Activated T-cell treated with anti-CD3 and anti-CD28 coated beads, Interleukin-2, amount 50 U/mL, for 72 hours (primary cell): ENCODE results near the gene ESD. TPM values are rescaled to one million over a fixed set of nuclear protein-coding genes. Genes with fewer than 3 reads are reported as not detected.

Source experiments
- ATAC-seq, 2 donors: fragments of 150-1000 bp; cut with Tn5 transposase; replicated peaks in 1 of 2; 2 replicates each; pipeline ENCODE4 v1.10.0; 2021; ENCODE audit warnings: moderate library complexity in 2 of 2, mild to moderate bottlenecking in 1 of 2
- DNase-seq, 2 donors: peaks; one replicate each; pipeline ENCODE4 v3.0.0; 2021 to 2022; ENCODE audit warnings: mixed read lengths in 1 of 2
- H3K27ac Mint-ChIP-seq: one replicate; pipeline ENCODE4 v1.8.0; 2022; ENCODE audit warnings: mild to moderate bottlenecking, moderate library complexity, mixed read lengths
- H3K27me3 Mint-ChIP-seq: one replicate; pipeline ENCODE4 v1.8.0; 2022; ENCODE audit warnings: low read depth, mixed read lengths
- H3K36me3 Mint-ChIP-seq, 2 donors: one replicate each; pipeline ENCODE4 v1.8.0; 2022; ENCODE audit warnings: mixed read lengths in 2 of 2, mild to moderate bottlenecking in 1 of 2; ENCODE audit not compliant: insufficient read depth in 2 of 2
- H3K4me1 Mint-ChIP-seq: one replicate; pipeline ENCODE4 v1.8.0; 2022; ENCODE audit warnings: low read depth, mixed read lengths
- H3K4me3 Mint-ChIP-seq, 2 donors: one replicate each; pipeline ENCODE4 v1.8.0; 2022; ENCODE audit warnings: mild to moderate bottlenecking in 2 of 2, mixed read lengths in 2 of 2, moderate library complexity in 2 of 2
- H3K9me3 Mint-ChIP-seq, 2 donors: one replicate each; pipeline ENCODE4 v1.8.0; 2022; ENCODE audit warnings: mixed read lengths in 2 of 2
- total RNA-seq, 2 donors: library from RNA; stranded (reverse); gene quantifications; one replicate each; pipeline ENCODE4 v1.2.3, GENCODE V29; 2022

ESD gene
- total RNA-seq, 2 donors from 2014 or later: 92.4 to 122 TPM

DNA sequence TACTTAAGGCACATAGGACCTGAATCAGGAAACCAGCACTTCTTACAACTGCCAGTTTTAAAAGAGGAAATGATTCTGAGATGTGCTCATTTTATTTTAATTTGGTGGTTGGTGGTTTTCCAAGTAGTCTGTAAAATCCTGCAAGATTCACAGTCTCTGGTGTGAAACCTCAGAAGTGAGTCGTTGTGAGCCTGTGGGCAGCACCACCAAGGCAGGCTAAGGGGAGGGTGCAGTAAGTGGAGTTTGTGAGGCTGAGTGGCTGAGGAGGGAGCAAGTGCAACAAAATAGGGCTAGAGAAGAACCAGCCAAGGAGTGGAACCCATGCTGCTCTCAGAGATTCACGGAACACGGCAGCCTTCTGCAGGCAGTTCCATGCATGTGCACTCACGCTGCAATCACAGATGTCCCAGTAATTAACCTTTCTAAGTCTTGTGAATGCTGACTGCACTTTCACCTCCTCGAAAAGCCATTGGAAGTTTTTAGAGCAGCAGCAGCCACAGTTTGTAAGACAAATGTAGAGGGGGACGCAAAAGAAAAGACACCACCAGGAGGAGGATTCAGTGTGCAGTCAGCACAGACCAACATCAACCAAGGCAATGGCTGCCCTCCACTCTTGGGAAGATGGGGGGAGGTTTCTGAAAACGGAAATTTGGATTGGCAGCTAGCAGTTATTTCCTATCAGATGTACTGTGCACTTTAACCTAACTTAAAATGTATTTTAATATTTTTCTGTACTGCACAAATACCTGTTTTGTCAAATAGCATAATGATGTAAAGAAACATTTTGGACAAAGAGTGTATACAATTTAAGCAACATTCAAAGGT, 44.9 kb downstream of the ESD start:
- Mint-ChIP-seq H3K27me3 (peaks cover under 1% of the 10 kb centered on the region), H3K36me3 (peaks cover 0 to 4% of the 10 kb centered on the region in 2 donors), H3K4me1 (peaks cover 12% of the 10 kb centered on the region), H3K4me3 (peak overlapping the region; percentile 2 to 46), H3K9me3 (no peaks in the 10 kb centered on the region), H3K27ac (peak overlapping the region; percentile 1)
- DNase-seq (peak; percentile 49 to 67), ATAC-seq (peak; percentile 97)

DNA sequence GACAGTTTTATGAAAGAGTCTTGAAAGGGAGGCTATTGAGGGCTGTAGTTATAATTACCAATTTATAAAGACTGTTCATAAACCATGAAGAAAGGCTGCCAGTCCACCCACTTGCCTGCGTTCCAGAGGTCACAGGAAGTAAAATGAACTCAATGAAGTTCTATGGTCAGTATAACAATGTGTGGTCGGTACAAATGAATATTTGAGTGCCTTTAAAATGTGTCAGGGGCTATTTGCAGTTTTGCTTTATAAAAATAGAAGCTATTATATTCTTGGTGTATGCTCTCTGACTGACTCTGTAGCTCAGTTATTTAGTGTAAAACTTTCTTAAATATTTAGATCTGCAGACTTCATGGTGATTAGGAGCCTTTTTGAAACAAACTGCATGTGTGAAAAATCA, 47.0 kb downstream of the ESD start:
- H3K27ac Mint-ChIP-seq: no peak overlapping the region
- H3K4me1 Mint-ChIP-seq: peaks cover 12% of the 10 kb centered on the region
- ATAC-seq (no peak), DNase-seq (no peak)
- no peak overlapping the region for H3K4me3 Mint-ChIP-seq
- no peaks in the 10 kb centered on the region for H3K9me3 Mint-ChIP-seq
- H3K27me3 Mint-ChIP-seq: no peaks in the 10 kb centered on the region
- peaks cover 0 to 4% of the 10 kb centered on the region in 2 donors for H3K36me3 Mint-ChIP-seq

DNA sequence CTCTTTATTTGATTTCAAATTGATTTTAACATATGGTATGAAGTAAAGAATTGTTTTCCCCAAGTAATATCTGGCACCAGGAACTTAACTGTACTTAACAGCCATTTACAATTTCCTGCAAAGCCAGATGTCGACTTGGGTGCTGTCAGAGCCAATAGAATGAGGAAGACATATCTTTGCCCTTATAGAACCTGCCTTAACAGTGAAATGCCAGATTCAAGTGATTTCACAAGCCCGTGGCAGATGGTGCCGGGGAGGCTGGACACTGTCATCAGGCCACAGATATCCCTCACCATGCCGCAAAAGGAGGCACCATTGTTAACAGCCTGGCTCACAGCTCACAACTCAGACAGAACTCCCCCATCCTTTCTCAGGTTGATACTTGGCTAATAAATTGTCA, 48.7 kb downstream of the ESD start:
- Mint-ChIP-seq H3K4me1 (peaks cover 12% of the 10 kb centered on the region), H3K27ac (no peak overlapping the region), H3K4me3 (no peak overlapping the region), H3K9me3 (no peaks in the 10 kb centered on the region), H3K36me3 (peaks cover 0 to 4% of the 10 kb centered on the region in 2 donors), H3K27me3 (no peaks in the 10 kb centered on the region)
- no peak for ATAC-seq
- no peak for DNase-seq

DNA sequence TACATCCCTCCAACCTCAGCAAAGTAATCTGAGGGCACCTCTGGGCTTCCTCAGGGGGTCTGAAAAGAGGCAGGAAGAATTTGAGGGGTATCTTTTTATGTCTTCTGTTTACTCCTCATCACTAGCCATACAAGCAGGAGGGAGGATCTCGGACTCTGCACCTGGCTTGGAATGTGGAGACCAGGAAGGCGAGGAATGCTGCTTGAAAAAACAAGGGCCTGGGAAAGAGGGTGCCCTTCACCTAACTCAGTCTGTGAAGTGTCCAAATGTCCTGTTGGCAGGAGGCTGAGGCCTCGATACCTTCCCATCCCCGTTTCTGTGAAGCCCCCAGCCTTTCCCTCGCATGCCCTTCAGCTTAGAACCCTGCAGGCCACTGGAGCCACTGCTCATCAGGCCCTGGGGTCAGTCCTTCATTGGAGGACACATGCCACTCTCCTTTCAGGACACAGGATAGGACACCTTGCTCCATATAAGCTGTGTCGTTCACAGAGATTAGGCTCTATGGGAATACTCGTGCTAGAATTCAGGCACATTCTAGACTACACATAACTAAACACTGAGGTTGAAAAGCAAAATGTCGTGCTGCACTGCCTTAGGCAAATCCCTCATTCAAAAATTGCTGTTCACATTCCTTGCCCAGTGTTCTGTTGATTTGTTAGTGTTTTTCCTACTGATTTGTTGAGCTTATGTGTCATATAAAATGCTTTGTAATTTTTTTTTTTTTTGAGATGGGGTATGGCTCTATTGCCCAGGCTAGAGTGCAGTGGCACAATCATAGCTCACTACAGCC, 49.7 kb downstream of the ESD start:
- Mint-ChIP-seq H3K36me3 (peaks cover 0 to 4% of the 10 kb centered on the region in 2 donors), H3K27me3 (no peaks in the 10 kb centered on the region), H3K4me3 (no peak overlapping the region), H3K9me3 (no peaks in the 10 kb centered on the region), H3K27ac (no peak overlapping the region), H3K4me1 (peaks cover 12% of the 10 kb centered on the region)
- DNase-seq (no peak), ATAC-seq (no peak)

DNA sequence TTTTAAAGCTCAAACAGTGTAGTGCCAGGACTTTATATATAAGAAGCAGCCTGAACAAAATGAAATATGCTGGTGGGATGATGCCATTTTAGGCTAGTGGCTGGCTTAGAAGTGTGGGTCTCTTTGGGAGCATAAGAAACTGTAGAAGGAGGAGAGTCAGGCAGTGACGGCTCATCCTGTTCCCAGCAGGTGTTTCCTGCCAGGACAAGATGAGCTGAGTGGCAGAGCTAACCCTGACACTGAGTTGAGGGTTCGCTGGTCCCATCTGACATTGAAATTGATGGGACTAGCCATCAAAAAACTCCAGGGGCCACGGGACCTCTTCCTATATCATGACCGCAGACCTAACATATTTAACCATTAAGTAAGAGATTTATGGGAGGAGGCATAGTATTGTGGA, 51.3 kb downstream of the ESD start:
- H3K4me1 Mint-ChIP-seq: no peaks in the 10 kb centered on the region
- peaks cover 0 to 5% of the 10 kb centered on the region in 2 donors for H3K36me3 Mint-ChIP-seq
- DNase-seq (no peak), ATAC-seq (no peak)
- H3K27ac Mint-ChIP-seq: no peak overlapping the region
- no peak overlapping the region for H3K4me3 Mint-ChIP-seq
- H3K27me3 Mint-ChIP-seq: no peaks in the 10 kb centered on the region
- no peaks in the 10 kb centered on the region for H3K9me3 Mint-ChIP-seq

DNA sequence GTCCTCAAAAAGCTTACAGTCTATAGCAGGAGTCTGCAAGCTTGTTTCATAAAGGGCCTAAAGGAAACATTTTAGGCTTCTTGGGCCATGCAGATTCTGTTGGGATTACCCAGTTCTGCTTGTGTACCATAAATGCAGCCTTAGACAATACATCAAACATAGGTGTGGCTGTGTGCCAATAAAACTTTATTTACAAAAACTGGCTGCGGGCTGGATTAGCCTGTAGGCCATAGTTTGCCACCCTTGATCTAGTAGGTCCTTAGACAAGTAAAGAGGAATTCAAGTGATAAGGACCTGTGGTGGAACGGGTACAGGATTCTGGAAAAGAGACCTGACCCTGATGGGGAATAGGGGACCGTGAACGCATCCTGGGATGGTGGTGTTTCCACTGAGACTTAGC, 51.9 kb downstream of the ESD start:
- no peak overlapping the region for H3K4me3 Mint-ChIP-seq
- no peak overlapping the region for H3K27ac Mint-ChIP-seq
- H3K4me1 Mint-ChIP-seq: no peaks in the 10 kb centered on the region
- H3K36me3 Mint-ChIP-seq: peaks cover 0 to 5% of the 10 kb centered on the region in 2 donors
- no peaks in the 10 kb centered on the region for H3K9me3 Mint-ChIP-seq
- DNase-seq: no peak
- no peaks in the 10 kb centered on the region for H3K27me3 Mint-ChIP-seq
- no peak for ATAC-seq

DNA sequence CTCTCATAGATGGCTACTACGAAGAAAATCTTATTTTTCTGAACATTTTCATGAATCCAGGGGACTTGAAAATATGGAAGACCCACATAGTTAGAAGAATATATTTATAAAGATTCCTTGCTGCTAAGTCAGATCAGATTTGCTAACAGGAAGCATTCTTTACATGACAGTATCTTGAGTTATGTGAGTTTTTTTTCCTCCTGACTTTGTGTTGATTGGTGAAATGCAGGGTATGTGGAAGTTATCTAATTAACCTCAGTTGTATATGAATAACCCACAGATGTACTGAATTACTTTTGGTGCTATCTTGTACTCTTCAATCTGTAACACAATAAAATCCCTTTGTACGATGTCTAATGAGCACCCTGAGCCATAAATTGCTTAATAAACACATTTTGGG, 53.8 kb downstream of the ESD start:
- Mint-ChIP-seq H3K4me1 (no peaks in the 10 kb centered on the region), H3K27me3 (no peaks in the 10 kb centered on the region), H3K27ac (no peak overlapping the region), H3K4me3 (no peak overlapping the region), H3K36me3 (peaks cover 0 to 5% of the 10 kb centered on the region in 2 donors), H3K9me3 (no peaks in the 10 kb centered on the region)
- ATAC-seq (no peak), DNase-seq (no peak)

DNA sequence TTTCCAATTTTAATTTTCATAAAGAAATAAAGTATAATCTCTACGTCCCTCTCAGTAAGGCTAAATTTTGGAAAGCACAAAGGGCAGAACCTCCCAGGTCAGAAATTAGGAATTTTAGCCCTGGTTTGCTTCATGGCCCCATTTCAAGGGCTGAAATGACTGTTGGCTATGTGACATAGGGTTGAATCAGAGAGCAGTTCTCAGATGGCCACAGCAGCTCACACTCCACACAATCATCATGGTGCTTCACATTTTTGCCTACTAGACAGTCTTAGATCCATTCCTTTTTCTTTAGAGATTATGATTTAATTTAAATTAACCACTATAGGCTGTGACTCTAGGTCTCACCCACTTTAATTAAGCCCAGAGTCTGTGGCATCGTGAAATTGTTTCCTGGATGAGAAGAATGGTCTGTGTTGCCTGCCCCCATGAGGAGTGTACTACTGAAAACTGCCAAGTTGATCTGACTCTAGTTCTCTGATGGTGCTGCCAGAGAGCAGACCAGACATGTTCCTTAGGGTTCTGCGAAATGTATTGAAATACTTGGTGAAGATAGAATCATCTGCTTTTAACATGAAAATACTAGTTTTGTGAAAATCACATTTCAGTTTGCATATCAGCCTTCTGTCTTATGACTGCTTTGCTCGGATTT, 57.4 kb downstream of the ESD start:
- Mint-ChIP-seq H3K9me3 (no peaks in the 10 kb centered on the region), H3K27ac (no peak overlapping the region), H3K4me3 (no peak overlapping the region), H3K36me3 (peaks cover 0 to 6% of the 10 kb centered on the region in 2 donors), H3K27me3 (no peaks in the 10 kb centered on the region), H3K4me1 (no peaks in the 10 kb centered on the region)
- no peak for ATAC-seq
- DNase-seq: no peak

DNA sequence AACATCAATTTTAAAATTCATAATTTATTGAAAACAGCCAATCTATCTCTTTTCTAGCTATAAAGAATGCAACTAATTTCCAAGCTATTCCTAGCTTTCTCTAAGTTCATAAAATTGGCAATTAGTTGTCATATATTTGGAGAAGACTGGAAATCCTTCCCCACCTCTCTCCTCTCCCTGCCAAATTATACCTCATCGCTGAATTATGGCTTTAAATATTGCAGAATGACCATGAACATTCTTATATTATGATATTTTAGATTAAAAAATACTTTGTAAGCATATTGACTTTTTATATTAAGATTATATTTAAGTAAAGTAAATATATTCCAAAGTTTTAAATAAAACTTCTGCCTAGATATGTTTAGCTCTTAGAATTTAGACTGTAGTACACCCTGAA, 58.2 kb downstream of the ESD start:
- no peaks in the 10 kb centered on the region for H3K9me3 Mint-ChIP-seq
- H3K36me3 Mint-ChIP-seq: peaks cover 0 to 6% of the 10 kb centered on the region in 2 donors
- H3K4me1 Mint-ChIP-seq: no peaks in the 10 kb centered on the region
- H3K27me3 Mint-ChIP-seq: no peaks in the 10 kb centered on the region
- ATAC-seq: no peak
- DNase-seq: no peak
- no peak overlapping the region for H3K4me3 Mint-ChIP-seq
- H3K27ac Mint-ChIP-seq: no peak overlapping the region

DNA sequence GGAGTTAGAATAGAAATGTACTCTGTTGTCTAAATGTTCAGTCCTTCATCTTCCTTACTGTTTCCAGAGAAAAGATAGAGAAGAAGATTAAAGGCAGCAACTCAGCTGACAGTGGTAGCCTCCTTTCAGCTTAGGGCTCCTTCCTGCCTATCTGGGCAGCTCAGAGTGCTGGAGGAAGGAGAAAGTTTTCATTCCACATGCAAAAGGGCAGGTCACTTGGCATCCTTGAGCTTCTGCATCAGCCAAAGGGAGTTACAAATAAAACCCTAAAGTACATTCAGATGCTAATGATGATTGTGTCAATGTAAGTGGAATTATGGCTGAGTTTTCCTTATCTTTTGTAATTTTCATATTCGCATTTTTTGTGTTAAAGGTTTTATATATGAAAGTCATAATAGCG, 58.9 kb downstream of the ESD start:
- H3K27me3 Mint-ChIP-seq: no peaks in the 10 kb centered on the region
- no peak overlapping the region for H3K4me3 Mint-ChIP-seq
- no peaks in the 10 kb centered on the region for H3K4me1 Mint-ChIP-seq
- no peaks in the 10 kb centered on the region for H3K9me3 Mint-ChIP-seq
- DNase-seq (no peak), ATAC-seq (no peak)
- H3K27ac Mint-ChIP-seq: no peak overlapping the region
- peaks cover 0 to 6% of the 10 kb centered on the region in 2 donors for H3K36me3 Mint-ChIP-seq

DNA sequence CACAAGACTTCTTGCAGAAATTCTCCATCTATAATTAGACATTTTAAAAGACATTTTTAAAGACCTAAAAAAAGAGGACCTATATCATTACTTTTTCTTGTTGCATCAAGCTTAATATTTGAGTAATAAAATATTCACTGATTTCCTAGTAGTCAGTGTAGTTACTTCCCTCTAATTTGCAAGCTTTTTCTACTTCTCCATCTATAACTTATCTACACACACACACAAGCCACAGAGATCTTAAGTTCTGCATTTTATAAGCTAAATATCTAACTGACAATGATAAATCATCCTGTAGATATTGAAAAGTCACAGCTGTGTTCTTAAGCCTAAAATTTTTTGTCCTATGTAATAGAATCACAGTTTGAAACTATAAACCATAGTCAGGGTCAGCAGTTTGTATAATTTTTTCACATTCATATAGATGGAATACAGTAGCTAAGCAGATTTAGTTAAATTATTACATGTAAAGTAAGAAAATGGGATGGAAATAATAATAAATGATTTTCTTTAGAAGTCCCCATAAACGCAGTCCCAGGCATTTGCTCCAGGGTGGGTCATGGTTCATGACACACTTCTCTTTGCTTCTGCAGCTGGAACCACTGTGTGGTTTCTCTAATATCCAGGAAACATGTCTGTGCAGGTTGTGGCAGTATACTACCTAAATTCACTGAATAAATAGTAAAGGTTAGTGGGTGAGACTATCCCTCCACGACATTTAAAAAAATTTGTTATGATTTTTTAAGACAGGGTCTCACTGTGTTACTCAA, 60.2 kb downstream of the ESD start:
- ATAC-seq: no peak
- H3K9me3 Mint-ChIP-seq: no peaks in the 10 kb centered on the region
- H3K36me3 Mint-ChIP-seq: peaks cover 2 to 6% of the 10 kb centered on the region in 2 donors
- no peak for DNase-seq
- no peak overlapping the region for H3K4me3 Mint-ChIP-seq
- no peaks in the 10 kb centered on the region for H3K27me3 Mint-ChIP-seq
- no peak overlapping the region for H3K27ac Mint-ChIP-seq
- H3K4me1 Mint-ChIP-seq: no peaks in the 10 kb centered on the region

DNA sequence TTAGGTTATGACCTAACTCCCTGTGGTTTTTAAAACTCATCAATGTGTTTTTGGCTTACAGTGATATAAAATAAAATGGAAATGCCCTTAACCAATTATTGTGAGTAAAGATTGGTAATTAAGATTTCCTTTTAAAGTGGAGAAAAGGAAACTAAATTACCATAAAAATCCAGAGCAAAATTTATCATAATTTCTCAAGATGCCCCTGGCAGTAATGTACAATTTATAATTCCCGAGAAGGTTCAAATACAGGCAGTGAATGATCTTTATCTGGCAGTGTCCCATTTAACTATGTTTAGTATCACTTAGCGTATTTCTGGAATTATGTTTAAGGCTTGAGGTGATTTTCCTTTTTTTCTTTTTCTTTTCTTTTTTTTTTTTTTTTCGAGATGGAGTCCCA, 61.5 kb downstream of the ESD start:
- no peak overlapping the region for H3K4me3 Mint-ChIP-seq
- ATAC-seq: no peak

More for the DNA sequence above, 61.5 kb downstream of the ESD start:
- Mint-ChIP-seq H3K27me3 (no peaks in the 10 kb centered on the region), H3K4me1 (no peaks in the 10 kb centered on the region), H3K36me3 (peaks cover 2 to 6% of the 10 kb centered on the region in 2 donors), H3K9me3 (no peaks in the 10 kb centered on the region), H3K27ac (no peak overlapping the region)
- DNase-seq: no peak
